CD8-positive, alpha-beta memory T cell (primary cell): ENCODE results near the gene CENPE. TPM values are rescaled to one million over a fixed set of nuclear protein-coding genes. Genes with fewer than 3 reads are reported as not detected.
"Not testable (repeated sequence)": the region's sequence is repeated elsewhere in the genome, so short reads cannot be mapped to it uniquely, and the experiment has no call there.

Experiments
- CTCF ChIA-PET: fragments of 350-600 bp; sonication (Branson Sonifier 250); formaldehyde crosslinking; loops from one replicate; lab custom pipeline; 2021; ENCODE audit warnings: antibody characterized with exemption; lab: Charles Lee
- POLR2A ChIA-PET: fragments of 350-600 bp; sonication (Branson Sonifier 250); formaldehyde crosslinking; loops from one replicate; lab custom pipeline; 2021; ENCODE audit warnings: antibody characterized with exemption; lab: Charles Lee
- DNase-seq, 5 donors: peaks; one replicate each; pipeline versions ENCODE4 v3.0.0 to v3.0.0-alpha.2; 2020 to 2022; ENCODE audit warnings: mixed read lengths in 1 of 5
- H3K27ac ChIP-seq: one replicate; pipeline ENCODE4 v1.7.0; 2013; ENCODE audit warnings: low read depth, mild to moderate bottlenecking, low read length, moderate library complexity
- H3K27me3 ChIP-seq: 2 replicates; pipeline ENCODE4 v1.7.0; 2013; ENCODE audit warnings: low read length, mild to moderate bottlenecking; ENCODE audit not compliant: insufficient read depth, poor library complexity, severe bottlenecking
- H3K36me3 ChIP-seq: 2 replicates; pipeline ENCODE4 v1.7.0; 2013; ENCODE audit warnings: mild to moderate bottlenecking, low read length, moderate library complexity; ENCODE audit not compliant: insufficient read depth
- H3K4me1 ChIP-seq: 2 replicates; pipeline ENCODE4 v1.7.0; 2013; ENCODE audit warnings: mild to moderate bottlenecking, low read length, moderate library complexity; ENCODE audit not compliant: insufficient read depth
- H3K4me3 ChIP-seq: 2 replicates; pipeline ENCODE4 v1.7.0; 2013; ENCODE audit warnings: mild to moderate bottlenecking, low read length
- H3K9me3 ChIP-seq: 2 replicates; pipeline ENCODE4 v1.7.0; 2013; ENCODE audit warnings: mild to moderate bottlenecking, low read length
- H3K27ac Mint-ChIP-seq, 8 donors: one replicate each; pipeline ENCODE4 v1.8.0; 2020 to 2021; ENCODE audit warnings: mixed read lengths in 8 of 8, mild to moderate bottlenecking in 6 of 8, inconsistent platforms in 3 of 8, moderate library complexity in 3 of 8
- H3K27me3 Mint-ChIP-seq, 2 donors: one replicate each; pipeline ENCODE4 v1.8.0; 2020 to 2021; ENCODE audit warnings: mixed read lengths in 2 of 2, mild to moderate bottlenecking in 1 of 2, moderate library complexity in 1 of 2
- H3K36me3 Mint-ChIP-seq, 3 donors: one replicate each; pipeline ENCODE4 v1.8.0; 2020 to 2021; ENCODE audit warnings: mixed read lengths in 3 of 3, inconsistent platforms in 1 of 3, mild to moderate bottlenecking in 1 of 3
- H3K4me1 Mint-ChIP-seq, 3 donors: one replicate each; pipeline ENCODE4 v1.8.0; 2020 to 2021; ENCODE audit warnings: mixed read lengths in 3 of 3, inconsistent platforms in 1 of 3, mild to moderate bottlenecking in 1 of 3
- H3K4me3 Mint-ChIP-seq, 7 donors: one replicate each; pipeline ENCODE4 v1.8.0; 2020 to 2021; ENCODE audit warnings: mixed read lengths in 7 of 7, mild to moderate bottlenecking in 6 of 7, moderate library complexity in 4 of 7, inconsistent platforms in 2 of 7
- H3K9me3 Mint-ChIP-seq, 5 donors: one replicate each; pipeline ENCODE4 v1.8.0; 2020 to 2022; ENCODE audit warnings: mixed read lengths in 5 of 5, mild to moderate bottlenecking in 3 of 5, moderate library complexity in 2 of 5, inconsistent platforms in 1 of 5
- polyA plus RNA-seq: library from polyadenylated mRNA; unstranded; fragments of 300-500 nt; fragmentation: Illumina TruSeq; gene quantifications from one replicate; pipeline ENCODE4 v1.2.3, GENCODE V29; 2021
- total RNA-seq, 2 experiments: library from RNA; stranded (reverse); gene quantifications; one replicate each; pipeline ENCODE4 v1.2.3, GENCODE V29; 2021

CENPE gene, protein sequence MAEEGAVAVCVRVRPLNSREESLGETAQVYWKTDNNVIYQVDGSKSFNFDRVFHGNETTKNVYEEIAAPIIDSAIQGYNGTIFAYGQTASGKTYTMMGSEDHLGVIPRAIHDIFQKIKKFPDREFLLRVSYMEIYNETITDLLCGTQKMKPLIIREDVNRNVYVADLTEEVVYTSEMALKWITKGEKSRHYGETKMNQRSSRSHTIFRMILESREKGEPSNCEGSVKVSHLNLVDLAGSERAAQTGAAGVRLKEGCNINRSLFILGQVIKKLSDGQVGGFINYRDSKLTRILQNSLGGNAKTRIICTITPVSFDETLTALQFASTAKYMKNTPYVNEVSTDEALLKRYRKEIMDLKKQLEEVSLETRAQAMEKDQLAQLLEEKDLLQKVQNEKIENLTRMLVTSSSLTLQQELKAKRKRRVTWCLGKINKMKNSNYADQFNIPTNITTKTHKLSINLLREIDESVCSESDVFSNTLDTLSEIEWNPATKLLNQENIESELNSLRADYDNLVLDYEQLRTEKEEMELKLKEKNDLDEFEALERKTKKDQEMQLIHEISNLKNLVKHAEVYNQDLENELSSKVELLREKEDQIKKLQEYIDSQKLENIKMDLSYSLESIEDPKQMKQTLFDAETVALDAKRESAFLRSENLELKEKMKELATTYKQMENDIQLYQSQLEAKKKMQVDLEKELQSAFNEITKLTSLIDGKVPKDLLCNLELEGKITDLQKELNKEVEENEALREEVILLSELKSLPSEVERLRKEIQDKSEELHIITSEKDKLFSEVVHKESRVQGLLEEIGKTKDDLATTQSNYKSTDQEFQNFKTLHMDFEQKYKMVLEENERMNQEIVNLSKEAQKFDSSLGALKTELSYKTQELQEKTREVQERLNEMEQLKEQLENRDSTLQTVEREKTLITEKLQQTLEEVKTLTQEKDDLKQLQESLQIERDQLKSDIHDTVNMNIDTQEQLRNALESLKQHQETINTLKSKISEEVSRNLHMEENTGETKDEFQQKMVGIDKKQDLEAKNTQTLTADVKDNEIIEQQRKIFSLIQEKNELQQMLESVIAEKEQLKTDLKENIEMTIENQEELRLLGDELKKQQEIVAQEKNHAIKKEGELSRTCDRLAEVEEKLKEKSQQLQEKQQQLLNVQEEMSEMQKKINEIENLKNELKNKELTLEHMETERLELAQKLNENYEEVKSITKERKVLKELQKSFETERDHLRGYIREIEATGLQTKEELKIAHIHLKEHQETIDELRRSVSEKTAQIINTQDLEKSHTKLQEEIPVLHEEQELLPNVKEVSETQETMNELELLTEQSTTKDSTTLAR (N-terminal part only)
- total RNA-seq (10 to 100 TPM; 19.7 to 22.9 TPM), polyA plus RNA-seq (1.1 TPM)

DNA sequence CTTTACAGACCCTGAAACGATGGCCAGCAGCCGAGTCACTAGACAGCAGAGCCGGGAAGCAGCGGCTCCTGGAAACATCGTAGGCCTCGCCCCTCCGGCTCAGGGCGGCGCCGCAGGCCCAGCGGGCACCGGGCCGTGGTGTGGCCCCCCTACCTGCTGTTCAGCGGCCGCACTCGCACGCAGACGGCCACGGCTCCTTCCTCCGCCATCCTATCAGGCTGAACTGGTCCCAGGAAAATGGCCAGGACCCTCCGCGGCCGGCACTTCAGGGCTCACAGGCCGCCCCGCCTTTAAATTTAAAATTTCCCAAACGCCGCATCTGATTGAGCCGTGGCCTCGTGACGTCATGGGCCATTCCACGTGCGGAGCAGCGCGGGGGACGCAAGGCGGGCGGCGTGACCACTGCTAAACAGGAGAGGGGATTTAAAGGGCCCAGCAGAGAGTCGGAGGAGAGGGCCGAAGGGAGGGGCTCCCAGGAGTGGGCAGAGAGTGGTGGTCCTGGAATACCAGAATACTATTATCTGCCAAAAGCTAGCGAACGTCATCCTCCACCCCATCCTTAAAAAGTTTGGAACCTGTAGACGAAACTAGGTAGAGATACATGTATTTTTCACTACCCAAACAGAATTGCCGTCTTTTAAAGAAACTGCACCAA is at the start of gene CENPE:
CENPE (minus strand) TSS at position 233 of the 655 bp plus-strand sequence; CDS start at position 209, 24 bp downstream.
- H3K27ac Mint-ChIP-seq = peak within 1 kb of the TSS; percentile 91 to 100 (median 98)
- H3K27me3 Mint-ChIP-seq = peaks cover 1 to 7% of the 10 kb centered on the region in 2 donors
- Histone ChIP-seq H3K9me3 (no peaks in the 10 kb centered on the region), H3K27me3 (no peaks in the 10 kb centered on the region), H3K4me3 (peak within 1 kb of the TSS; percentile 71), H3K36me3 (no peaks in the 10 kb centered on the region), H3K27ac (peak within 1 kb of the TSS; percentile 84), H3K4me1 (peaks cover 13% of the 10 kb centered on the region)
- H3K4me1 Mint-ChIP-seq = peaks cover 10 to 21% (median 17%) of the 10 kb centered on the region in 3 donors
- ChIA-PET POLR2A (no interaction called here), CTCF (no interaction called here)
- peaks cover 0 to 4% (median 0%) of the 10 kb centered on the region in 3 donors for H3K36me3 Mint-ChIP-seq
- peak within 1 kb of the TSS; percentile 90 to 99 (median 97) for H3K4me3 Mint-ChIP-seq
- DNase-seq = peak; percentile 72 to 88 (median 85)
- H3K9me3 Mint-ChIP-seq = no peaks in the 10 kb centered on the region

DNA sequence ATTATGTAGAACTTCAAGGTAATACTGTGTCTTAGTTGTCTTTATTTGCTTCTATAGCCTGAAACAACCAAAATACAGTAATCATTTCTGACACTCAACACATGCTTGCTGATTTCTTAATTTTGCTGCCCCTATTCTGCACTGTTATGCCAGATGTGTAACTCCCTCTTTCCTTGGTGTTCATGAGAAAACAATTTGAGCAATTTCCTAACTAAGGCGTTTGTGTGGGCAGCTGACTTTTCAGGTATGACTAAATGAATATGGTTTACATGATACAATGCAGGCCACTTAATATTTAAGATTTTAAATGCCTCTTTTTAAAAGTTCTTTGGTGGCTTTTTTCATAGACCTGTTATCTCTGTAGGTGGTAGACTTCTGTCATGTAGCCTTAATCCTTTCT is 46.1 kb upstream of the CENPE start:
- peaks cover 0 to 12% (median 6%) of the 10 kb centered on the region in 5 donors for H3K9me3 Mint-ChIP-seq
- Histone ChIP-seq H3K36me3 (no peaks in the 10 kb centered on the region), H3K27me3 (no peaks in the 10 kb centered on the region), H3K9me3 (no peaks in the 10 kb centered on the region), H3K27ac (no peak overlapping the region), H3K4me3 (no peak overlapping the region), H3K4me1 (no peaks in the 10 kb centered on the region)
- no peak overlapping the region for H3K4me3 Mint-ChIP-seq
- CTCF ChIA-PET = no interaction called here
- DNase-seq = no peak
- POLR2A ChIA-PET = no interaction called here
- no peaks in the 10 kb centered on the region for H3K4me1 Mint-ChIP-seq
- H3K27ac Mint-ChIP-seq = no peak overlapping the region
- H3K36me3 Mint-ChIP-seq = no peaks in the 10 kb centered on the region
- peaks cover 5 to 14% of the 10 kb centered on the region in 2 donors for H3K27me3 Mint-ChIP-seq

DNA sequence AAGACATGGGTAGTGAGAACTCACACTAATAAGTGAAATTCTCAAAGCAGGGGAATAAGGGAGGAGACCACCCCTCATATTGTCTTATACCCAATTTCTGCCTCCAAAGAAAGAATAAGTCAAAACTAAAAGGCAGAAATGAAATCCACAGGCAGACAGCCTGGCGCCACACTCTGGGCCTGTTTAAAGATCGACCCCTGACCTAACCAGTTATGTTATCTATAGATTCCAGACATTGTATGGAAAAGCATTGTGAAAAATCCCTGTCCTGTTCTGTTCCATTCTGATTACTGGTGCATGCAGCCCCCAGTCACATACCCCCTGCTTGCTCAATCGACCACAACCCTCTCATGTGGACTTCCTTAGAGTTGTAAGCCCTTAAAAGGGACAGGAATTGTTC is 32.8 kb upstream of the CENPE start:
- CTCF ChIA-PET, DNase-seq, H3K36me3 Mint-ChIP-seq, H3K9me3 Mint-ChIP-seq, H3K36me3 ChIP-seq, H3K27ac Mint-ChIP-seq, H3K4me1 ChIP-seq, H3K4me3 Mint-ChIP-seq, H3K27ac ChIP-seq, H3K4me3 ChIP-seq, H3K27me3 Mint-ChIP-seq, H3K9me3 ChIP-seq, POLR2A ChIA-PET, H3K27me3 ChIP-seq, H3K4me1 Mint-ChIP-seq: not testable (repeated sequence)

DNA sequence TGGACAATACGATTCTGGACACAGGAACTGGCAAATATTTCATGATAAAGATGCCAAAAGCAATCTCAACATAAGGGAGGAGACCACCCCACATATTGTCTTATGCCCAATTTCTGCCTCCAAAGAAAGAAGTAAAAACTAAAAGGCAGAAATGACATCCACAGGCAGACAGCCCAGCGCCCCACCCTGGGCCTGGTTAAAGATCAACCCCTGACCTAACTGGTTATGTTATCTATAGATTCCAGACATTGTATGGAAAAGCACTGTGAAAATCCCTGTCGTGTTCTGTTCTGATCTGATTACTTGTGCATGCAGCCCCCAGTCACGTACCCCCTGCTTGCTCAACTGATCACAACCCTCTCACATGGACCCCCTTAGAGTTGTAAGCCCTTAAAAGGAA is 25.4 kb upstream of the CENPE start:
- H3K4me3 Mint-ChIP-seq, H3K27ac Mint-ChIP-seq, H3K9me3 ChIP-seq, H3K36me3 ChIP-seq, H3K4me1 Mint-ChIP-seq, H3K9me3 Mint-ChIP-seq, H3K4me3 ChIP-seq, H3K4me1 ChIP-seq, H3K27me3 ChIP-seq, POLR2A ChIA-PET, H3K27ac ChIP-seq, CTCF ChIA-PET, H3K36me3 Mint-ChIP-seq, DNase-seq: not testable (repeated sequence)
- peaks cover 10 to 18% of the 10 kb centered on the region in 2 donors for H3K27me3 Mint-ChIP-seq

DNA sequence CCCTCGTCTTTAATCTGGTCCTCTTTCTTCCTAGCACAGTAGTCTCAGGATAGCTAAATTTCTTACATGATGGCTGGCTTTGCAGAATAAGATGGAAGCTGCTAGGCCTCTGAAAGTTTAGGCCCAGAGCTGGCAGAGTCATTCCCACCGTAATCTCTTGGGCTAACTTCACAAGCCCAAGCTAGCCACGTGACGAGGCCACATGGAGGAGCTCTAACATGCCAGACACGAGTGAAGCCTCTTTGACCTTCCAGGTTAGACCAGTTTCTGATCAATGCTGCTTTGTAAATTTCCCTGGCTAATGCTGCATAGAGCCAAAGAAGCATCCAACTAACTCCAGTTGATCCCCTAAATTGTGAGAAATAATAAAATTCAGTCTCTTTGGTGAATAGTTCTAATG is 9.5 kb upstream of the CENPE start:
- H3K36me3 ChIP-seq = no peaks in the 10 kb centered on the region
- ChIA-PET CTCF (no interaction called here), POLR2A (no interaction called here)
- Mint-ChIP-seq H3K9me3 (peaks cover 0 to 2% (median 0%) of the 10 kb centered on the region in 5 donors), H3K27me3 (peaks cover 4 to 31% of the 10 kb centered on the region in 2 donors), H3K4me1 (peaks cover 0 to 5% (median 0%) of the 10 kb centered on the region in 3 donors), H3K36me3 (no peaks in the 10 kb centered on the region), H3K27ac (no peak overlapping the region), H3K4me3 (no peak overlapping the region)
- no peak overlapping the region for H3K27ac ChIP-seq
- no peaks in the 10 kb centered on the region for H3K4me1 ChIP-seq
- no peak overlapping the region for H3K4me3 ChIP-seq
- no peaks in the 10 kb centered on the region for H3K9me3 ChIP-seq
- DNase-seq = no peak
- H3K27me3 ChIP-seq = no peaks in the 10 kb centered on the region

DNA sequence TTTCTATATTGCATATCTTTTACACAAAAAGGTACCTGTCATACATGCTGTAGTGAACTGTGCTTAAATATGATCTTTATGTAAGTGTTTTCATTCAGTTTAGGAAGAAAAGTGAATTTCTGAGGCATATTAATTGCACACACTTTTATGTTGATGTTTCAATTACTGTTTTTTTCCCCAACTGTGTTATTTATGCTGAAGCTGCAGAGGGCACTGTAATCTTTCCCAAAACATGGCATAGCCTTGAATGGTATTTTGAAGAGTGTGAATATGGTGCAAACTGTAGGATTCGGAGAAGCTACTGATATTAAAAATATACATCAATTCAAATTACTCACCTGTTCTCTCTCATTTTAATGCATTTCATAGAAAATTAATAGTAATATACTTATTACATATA is 6.0 kb upstream of the CENPE start:
- no peaks in the 10 kb centered on the region for H3K9me3 ChIP-seq
- no peaks in the 10 kb centered on the region for H3K27me3 ChIP-seq
- H3K4me1 ChIP-seq = no peaks in the 10 kb centered on the region
- H3K4me1 Mint-ChIP-seq = no peaks in the 10 kb centered on the region
- ChIA-PET CTCF (no interaction called here), POLR2A (no interaction called here)
- H3K27ac Mint-ChIP-seq = no peak overlapping the region
- peaks cover 0 to 2% (median 0%) of the 10 kb centered on the region in 5 donors for H3K9me3 Mint-ChIP-seq
- H3K36me3 Mint-ChIP-seq = no peaks in the 10 kb centered on the region
- no peak overlapping the region for H3K4me3 ChIP-seq
- no peak overlapping the region for H3K4me3 Mint-ChIP-seq
- no peaks in the 10 kb centered on the region for H3K36me3 ChIP-seq
- no peak for DNase-seq
- H3K27ac ChIP-seq = no peak overlapping the region
- peaks cover 0 to 19% of the 10 kb centered on the region in 2 donors for H3K27me3 Mint-ChIP-seq

DNA sequence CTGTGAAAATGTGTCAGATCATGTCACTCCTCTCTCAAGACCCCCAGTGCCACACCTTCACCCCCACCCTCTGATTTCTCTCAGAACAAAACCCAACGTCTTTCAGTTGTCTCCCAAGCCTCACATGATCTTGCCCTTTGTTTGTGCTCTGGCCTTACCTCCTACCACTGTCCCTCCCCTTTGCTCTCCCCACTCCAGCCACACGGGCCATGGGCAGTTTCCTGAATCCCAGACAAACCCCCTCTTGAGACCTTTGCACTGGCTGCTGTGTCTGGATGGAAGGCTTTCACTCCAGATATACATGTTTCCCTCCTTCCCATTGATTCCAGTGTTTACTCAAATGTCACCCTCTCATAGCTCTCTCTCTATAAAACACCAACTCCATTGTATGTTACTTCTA is 3.6 kb upstream of the CENPE start:
- CTCF ChIA-PET = no interaction called here
- Histone ChIP-seq H3K36me3 (no peaks in the 10 kb centered on the region), H3K9me3 (no peaks in the 10 kb centered on the region), H3K27me3 (no peaks in the 10 kb centered on the region), H3K27ac (no peak overlapping the region), H3K4me1 (peaks cover 13% of the 10 kb centered on the region), H3K4me3 (no peak overlapping the region)
- H3K36me3 Mint-ChIP-seq = peaks cover 0 to 4% (median 0%) of the 10 kb centered on the region in 3 donors
- peak overlapping the region in 1 of 8 donors; percentile 17 for H3K27ac Mint-ChIP-seq
- DNase-seq = no peak
- H3K27me3 Mint-ChIP-seq = peaks cover 1 to 10% of the 10 kb centered on the region in 2 donors
- H3K4me1 Mint-ChIP-seq = peaks cover 10 to 14% (median 12%) of the 10 kb centered on the region in 3 donors
- H3K9me3 Mint-ChIP-seq = no peaks in the 10 kb centered on the region
- peak overlapping the region in 2 of 7 donors; percentile 19 to 37 for H3K4me3 Mint-ChIP-seq
- POLR2A ChIA-PET = no interaction called here
